ENCODE data around the gene RTN4R.
A peak's percentile ranks its signal among the peaks of the same experiment; 100 is the strongest.

The RTN4R gene

DNA sequence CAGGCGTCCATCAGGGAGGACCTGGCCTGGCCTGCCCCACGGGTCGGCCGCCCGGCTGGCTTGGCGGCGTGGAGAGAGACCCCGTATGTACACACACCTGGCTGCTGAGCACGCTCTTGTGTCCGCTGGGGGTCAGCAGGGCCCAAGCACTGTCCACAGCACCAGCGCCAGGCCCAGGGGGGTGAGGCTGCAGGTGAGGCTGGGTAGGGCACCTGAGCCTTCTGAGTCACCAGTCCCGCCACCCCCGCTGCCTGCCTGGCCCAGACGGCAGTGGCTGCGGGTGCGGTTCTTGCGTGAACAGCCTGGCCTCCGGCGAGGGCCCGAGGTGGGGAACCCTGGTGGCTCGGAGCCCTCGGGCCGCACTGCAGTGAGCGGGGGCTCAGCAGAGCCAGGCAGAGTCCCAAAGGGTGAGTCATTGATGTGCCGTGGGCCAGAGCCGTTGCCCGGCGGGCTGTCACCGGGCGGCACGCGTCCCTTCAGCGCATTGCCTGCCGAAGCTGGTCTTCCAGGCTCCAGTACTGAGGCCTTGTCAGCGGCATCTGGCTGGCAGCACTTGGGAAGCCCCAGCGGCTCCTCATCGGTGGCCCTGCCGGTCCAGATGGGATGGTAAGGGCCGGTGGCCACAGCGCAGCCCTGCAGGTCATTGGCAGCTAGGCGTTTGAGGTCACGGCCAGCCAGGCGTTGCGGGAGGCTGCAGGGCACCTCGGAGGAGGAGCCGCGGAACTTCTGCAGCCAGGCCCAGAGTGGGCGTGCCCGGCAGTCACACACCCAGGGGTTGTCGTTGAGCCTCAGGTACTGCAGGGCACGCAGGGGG lies 26.3 kb downstream of the RTN4R start:
- 96% methylated on average over 50 of the region's 51 CpGs for WGBS

DNA sequence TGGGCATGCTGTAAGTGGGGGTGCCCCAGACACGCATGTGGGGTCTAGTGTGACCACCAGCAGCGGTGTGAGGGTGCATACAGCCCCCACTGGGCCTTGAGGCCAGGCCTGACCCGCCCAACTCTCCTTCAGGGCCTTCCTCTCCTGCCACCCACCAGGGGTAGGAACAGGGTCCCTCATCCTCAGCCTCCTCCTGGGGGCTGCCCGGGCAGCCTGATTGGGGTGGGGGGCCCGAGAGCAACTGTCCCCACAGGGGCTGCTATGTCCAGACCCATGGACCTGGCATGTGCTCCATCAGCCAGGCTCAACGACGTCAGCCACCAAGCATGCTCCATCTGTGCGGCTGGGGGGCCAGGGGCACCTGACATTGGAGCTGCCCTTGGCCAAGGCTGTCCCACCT lies 27.2 kb downstream of the RTN4R start:
- no peak overlapping the region for H2BK120ac ChIP-seq (ENCODE audit: low read depth, low read length)
- peak overlapping the region in 1 of 2 experiments; percentile 61 for H3K14ac ChIP-seq (ENCODE audit: low read length in 2 of 2)
- no peak overlapping the region for H3K9ac ChIP-seq (ENCODE audit: low read length)
- no peak overlapping the region for H3K27ac ChIP-seq (ENCODE audit: low read length, poor library complexity, severe bottlenecking)
- H4K91ac ChIP-seq (ENCODE audit: low read length) = peak overlapping the region; percentile 47
- H3K27me3 ChIP-seq (ENCODE audit: control insufficient read depth in 1 of 2, insufficient read depth in 1 of 2, low read length in 2 of 2) = peaks cover 0 to 9% of the 10 kb centered on the region in 2 experiments
- no peak overlapping the region for H3K4me2 ChIP-seq (ENCODE audit: low read length, poor library complexity, severe bottlenecking)
- no peak for DNase-seq
- peak overlapping the region in 1 of 2 experiments; percentile 68 for H3K18ac ChIP-seq (ENCODE audit: low read depth in 1 of 2, low read length in 2 of 2)
- no peak overlapping the region for H2AFZ ChIP-seq (ENCODE audit: low read depth, low read length)
- H2BK5ac ChIP-seq (ENCODE audit: low read depth, low read length, poor library complexity, severe bottlenecking) = no peak overlapping the region
- H3K36me3 ChIP-seq (ENCODE audit: control insufficient read depth in 1 of 2, insufficient read depth in 2 of 2, low read depth in 1 of 2, low read length in 2 of 2) = peaks cover 0 to 12% of the 10 kb centered on the region in 2 experiments
- peak overlapping the region in 1 of 2 experiments; percentile 3 for H3K4ac ChIP-seq (ENCODE audit: low read depth in 1 of 2, low read length in 2 of 2)
- 92% methylated on average over 8 of the region's 8 CpGs for WGBS
- H3K79me1 ChIP-seq (replicated peaks; ENCODE audit: low read length, poor library complexity, severe bottlenecking) = no peaks in the 10 kb centered on the region
- peak overlapping the region; percentile 13 for H4K8ac ChIP-seq (ENCODE audit: low read length)
- H3K4me3 ChIP-seq (ENCODE audit: insufficient read depth in 1 of 2, low read depth in 1 of 2, low read length in 2 of 2) = no peak overlapping the region
- peaks cover 49% of the 10 kb centered on the region for H3K4me1 ChIP-seq (ENCODE audit: control insufficient read depth, insufficient read depth, low read depth, low read length)
- H3K23ac ChIP-seq (ENCODE audit: low read length in 2 of 2) = peak overlapping the region in 1 of 2 experiments; percentile 76
- H2BK15ac ChIP-seq (ENCODE audit: low read depth, poor library complexity, severe bottlenecking) = no peak overlapping the region
- no peak overlapping the region for H2BK12ac ChIP-seq (ENCODE audit: low read length in 2 of 2)
- no peaks in the 10 kb centered on the region for H3K9me3 ChIP-seq (ENCODE audit: control insufficient read depth, low read length)
- no peak overlapping the region for H2AK5ac ChIP-seq (ENCODE audit: low read length, severe bottlenecking)

More for the DNA sequence above, 26.3 kb downstream of the RTN4R start:
- no peak overlapping the region for H3K4me3 ChIP-seq (ENCODE audit: insufficient read depth in 1 of 2, low read depth in 1 of 2, low read length in 2 of 2)
- no peak overlapping the region for H2BK15ac ChIP-seq (ENCODE audit: low read depth, poor library complexity, severe bottlenecking)
- no peak overlapping the region for H3K14ac ChIP-seq (ENCODE audit: low read length in 2 of 2)
- peaks cover 0 to 9% of the 10 kb centered on the region in 2 experiments for H3K27me3 ChIP-seq (ENCODE audit: control insufficient read depth in 1 of 2, insufficient read depth in 1 of 2, low read length in 2 of 2)
- DNase-seq = no peak
- H3K4ac ChIP-seq (ENCODE audit: low read depth in 1 of 2, low read length in 2 of 2) = peak overlapping the region in 1 of 2 experiments; percentile 41
- peak overlapping the region; percentile 41 for H4K91ac ChIP-seq (ENCODE audit: low read length)
- no peak overlapping the region for H3K18ac ChIP-seq (ENCODE audit: low read depth in 1 of 2, low read length in 2 of 2)
- H3K9ac ChIP-seq (ENCODE audit: low read length) = no peak overlapping the region
- no peak overlapping the region for H4K8ac ChIP-seq (ENCODE audit: low read length)
- H2BK120ac ChIP-seq (ENCODE audit: low read depth, low read length) = no peak overlapping the region
- H2AK5ac ChIP-seq (ENCODE audit: low read length, severe bottlenecking) = no peak overlapping the region
- H2BK12ac ChIP-seq (ENCODE audit: low read length in 2 of 2) = no peak overlapping the region
- peaks cover 0 to 12% of the 10 kb centered on the region in 2 experiments for H3K36me3 ChIP-seq (ENCODE audit: control insufficient read depth in 1 of 2, insufficient read depth in 2 of 2, low read depth in 1 of 2, low read length in 2 of 2)
- no peak overlapping the region for H3K27ac ChIP-seq (ENCODE audit: low read length, poor library complexity, severe bottlenecking)
- peaks cover 58% of the 10 kb centered on the region for H3K4me1 ChIP-seq (ENCODE audit: control insufficient read depth, insufficient read depth, low read depth, low read length)
- no peak overlapping the region for H2BK5ac ChIP-seq (ENCODE audit: low read depth, low read length, poor library complexity, severe bottlenecking)
- no peak overlapping the region for H3K4me2 ChIP-seq (ENCODE audit: low read length, poor library complexity, severe bottlenecking)
- no peaks in the 10 kb centered on the region for H3K9me3 ChIP-seq (ENCODE audit: control insufficient read depth, low read length)
- H3K79me1 ChIP-seq (replicated peaks; ENCODE audit: low read length, poor library complexity, severe bottlenecking) = no peaks in the 10 kb centered on the region
- no peak overlapping the region for H3K23ac ChIP-seq (ENCODE audit: low read length in 2 of 2)
- H2AFZ ChIP-seq (ENCODE audit: low read depth, low read length) = no peak overlapping the region

DNA sequence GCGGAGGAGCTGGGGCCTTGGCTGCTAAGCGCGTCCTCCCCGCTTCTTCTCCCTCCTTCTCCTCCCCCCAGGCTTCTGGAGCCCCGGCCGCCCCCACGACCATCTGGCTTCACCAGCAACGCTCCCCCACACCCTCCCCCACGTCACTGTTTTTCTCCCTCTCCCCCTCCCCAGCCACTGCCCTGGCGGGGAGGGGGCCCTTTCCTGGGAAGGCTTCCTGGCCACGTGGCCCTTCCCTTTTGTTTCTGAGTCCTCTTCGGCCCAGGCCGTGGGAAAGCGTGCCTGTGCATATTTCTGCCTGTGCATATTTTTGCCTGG lies 27.7 kb downstream of the RTN4R start:
- Histone ChIP-seq H3K27me3 (ENCODE audit: control insufficient read depth in 1 of 2, insufficient read depth in 1 of 2, low read length in 2 of 2) (peaks cover 2 to 10% of the 10 kb centered on the region in 2 experiments), H3K4me2 (ENCODE audit: low read length, poor library complexity, severe bottlenecking) (no peak overlapping the region), H2BK5ac (ENCODE audit: low read depth, low read length, poor library complexity, severe bottlenecking) (no peak overlapping the region), H3K27ac (ENCODE audit: low read length, poor library complexity, severe bottlenecking) (no peak overlapping the region), H4K91ac (ENCODE audit: low read length) (no peak overlapping the region), H4K8ac (ENCODE audit: low read length) (peak overlapping the region; percentile 5), H2AK5ac (ENCODE audit: low read length, severe bottlenecking) (no peak overlapping the region), H3K18ac (ENCODE audit: low read depth in 1 of 2, low read length in 2 of 2) (peak overlapping the region in 1 of 2 experiments; percentile 68), H2BK120ac (ENCODE audit: low read depth, low read length) (no peak overlapping the region), H3K4me1 (ENCODE audit: control insufficient read depth, insufficient read depth, low read depth, low read length) (peaks cover 44% of the 10 kb centered on the region), H2AFZ (ENCODE audit: low read depth, low read length) (no peak overlapping the region), H3K4me3 (ENCODE audit: insufficient read depth in 1 of 2, low read depth in 1 of 2, low read length in 2 of 2) (no peak overlapping the region), H3K9me3 (ENCODE audit: control insufficient read depth, low read length) (no peaks in the 10 kb centered on the region), H3K36me3 (ENCODE audit: control insufficient read depth in 1 of 2, insufficient read depth in 2 of 2, low read depth in 1 of 2, low read length in 2 of 2) (peaks cover 0 to 12% of the 10 kb centered on the region in 2 experiments), H3K14ac (ENCODE audit: low read length in 2 of 2) (peak overlapping the region in 1 of 2 experiments; percentile 61), H2BK15ac (ENCODE audit: low read depth, poor library complexity, severe bottlenecking) (no peak overlapping the region), H2BK12ac (ENCODE audit: low read length in 2 of 2) (no peak overlapping the region), H3K9ac (ENCODE audit: low read length) (no peak overlapping the region), H3K79me1 (replicated peaks; ENCODE audit: low read length, poor library complexity, severe bottlenecking) (no peaks in the 10 kb centered on the region), H3K23ac (ENCODE audit: low read length in 2 of 2) (no peak overlapping the region), H3K4ac (ENCODE audit: low read depth in 1 of 2, low read length in 2 of 2) (peak overlapping the region in 1 of 2 experiments; percentile 3)
- WGBS = 48% methylated on average over 13 of the region's 14 CpGs
- no peak for DNase-seq

DNA sequence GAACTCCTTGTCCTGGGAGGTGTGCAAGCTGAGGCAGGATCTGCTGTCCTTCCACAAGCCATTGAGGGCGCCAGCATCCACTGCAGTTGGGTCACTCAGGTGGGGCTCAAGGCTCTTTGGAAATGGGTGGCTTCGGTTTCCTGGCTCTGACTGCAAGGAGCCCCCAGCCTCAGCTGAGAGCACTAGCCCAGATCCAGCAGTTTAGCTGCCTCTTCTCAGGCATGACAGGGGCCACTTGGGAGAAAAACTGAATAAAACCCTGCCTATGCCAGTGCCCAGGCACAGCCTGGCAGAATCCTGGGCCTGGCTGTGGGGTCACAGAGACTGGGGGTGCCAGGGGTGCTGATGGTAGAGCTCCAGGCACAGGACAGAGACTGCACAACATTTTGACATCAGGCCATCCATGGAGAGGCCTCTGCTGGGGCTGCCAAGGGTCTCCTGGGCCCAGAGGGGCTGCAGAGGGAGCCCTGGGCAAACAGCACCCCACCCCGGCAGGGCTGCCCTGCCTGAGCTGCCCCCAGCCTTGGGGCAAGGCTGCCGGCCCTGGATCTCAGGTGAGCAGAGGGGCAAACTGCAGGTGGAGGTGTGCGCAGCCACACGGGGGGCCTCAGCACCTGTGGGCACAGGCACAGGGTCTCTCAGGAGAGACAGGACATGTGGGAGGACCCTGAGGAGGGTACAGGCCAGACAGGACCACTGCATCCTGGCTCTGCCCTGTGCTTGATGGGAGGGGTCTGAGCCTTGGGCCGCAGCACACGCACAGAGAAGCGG lies 28.3 kb downstream of the RTN4R start:
- no peak overlapping the region for H4K91ac ChIP-seq (ENCODE audit: low read length)
- H3K79me1 ChIP-seq (replicated peaks; ENCODE audit: low read length, poor library complexity, severe bottlenecking) = no peaks in the 10 kb centered on the region
- H3K4me3 ChIP-seq (ENCODE audit: insufficient read depth in 1 of 2, low read depth in 1 of 2, low read length in 2 of 2) = no peak overlapping the region
- peak overlapping the region in 1 of 2 experiments; percentile 35 for H3K18ac ChIP-seq (ENCODE audit: low read depth in 1 of 2, low read length in 2 of 2)
- H2AFZ ChIP-seq (ENCODE audit: low read depth, low read length) = no peak overlapping the region
- peaks cover 0 to 12% of the 10 kb centered on the region in 2 experiments for H3K36me3 ChIP-seq (ENCODE audit: control insufficient read depth in 1 of 2, insufficient read depth in 2 of 2, low read depth in 1 of 2, low read length in 2 of 2)
- H3K27ac ChIP-seq (ENCODE audit: low read length, poor library complexity, severe bottlenecking) = no peak overlapping the region
- H2BK120ac ChIP-seq (ENCODE audit: low read depth, low read length) = no peak overlapping the region
- no peak overlapping the region for H2AK5ac ChIP-seq (ENCODE audit: low read length, severe bottlenecking)
- H3K9me3 ChIP-seq (ENCODE audit: control insufficient read depth, low read length) = no peaks in the 10 kb centered on the region
- no peak overlapping the region for H2BK5ac ChIP-seq (ENCODE audit: low read depth, low read length, poor library complexity, severe bottlenecking)
- H3K27me3 ChIP-seq (ENCODE audit: control insufficient read depth in 1 of 2, insufficient read depth in 1 of 2, low read length in 2 of 2) = peaks cover 8 to 15% of the 10 kb centered on the region in 2 experiments
- WGBS = 69% methylated on average over 8 of the region's 9 CpGs
- peaks cover 38% of the 10 kb centered on the region for H3K4me1 ChIP-seq (ENCODE audit: control insufficient read depth, insufficient read depth, low read depth, low read length)
- no peak overlapping the region for H2BK15ac ChIP-seq (ENCODE audit: low read depth, poor library complexity, severe bottlenecking)
- peak overlapping the region; percentile 43 for H3K9ac ChIP-seq (ENCODE audit: low read length)
- no peak overlapping the region for H2BK12ac ChIP-seq (ENCODE audit: low read length in 2 of 2)
- no peak overlapping the region for H3K4me2 ChIP-seq (ENCODE audit: low read length, poor library complexity, severe bottlenecking)
- H4K8ac ChIP-seq (ENCODE audit: low read length) = peak overlapping the region; percentile 10
- no peak for DNase-seq
- H3K14ac ChIP-seq (ENCODE audit: low read length in 2 of 2) = no peak overlapping the region
- H3K23ac ChIP-seq (ENCODE audit: low read length in 2 of 2) = no peak overlapping the region
- peak overlapping the region in 1 of 2 experiments; percentile 24 for H3K4ac ChIP-seq (ENCODE audit: low read depth in 1 of 2, low read length in 2 of 2)

Data from mesenchymal stem cell (in vitro differentiated cells and primary cell).